OCI-LY7 (cell line): ENCODE results near the gene MFGE8. TPM values are rescaled to one million over a fixed set of nuclear protein-coding genes. Genes with fewer than 3 reads are reported as not detected.

Experiments used
- BruUV-seq: library from RNA; stranded (reverse); fragments of 400-500 nt; replicated peaks from 2 replicates; lab custom pipeline; 2021; lab: Mats Ljungman, UMichigan
- CTCF ChIA-PET: fragments of 300-600 bp; sonication (Branson Sonifier 250); formaldehyde crosslinking; loops from one replicate; lab custom pipeline; 2022; ENCODE audit warnings: antibody characterized with exemption; ENCODE audit not compliant: unreplicated experiment; lab: Charles Lee
- POLR2A ChIA-PET: fragments of 300-600 bp; sonication (Branson Sonifier 250); formaldehyde crosslinking; loops from one replicate; lab custom pipeline; 2022; ENCODE audit warnings: antibody characterized with exemption; lab: Charles Lee
- DNase-seq: peaks from one replicate; pipeline ENCODE4 v3.0.0-alpha.2; 2015; ENCODE audit warnings: low spot score
- H2AFZ ChIP-seq: fragments of 200-600 bp; sonication (generic), shearing (Covaris generic); 2 replicates; pipeline ENCODE4 v1.6.1; 2014; ENCODE audit warnings: mild to moderate bottlenecking, antibody characterized with exemption, low read length, moderate library complexity
- H3K27ac ChIP-seq: fragments of 200-600 bp; sonication (generic); 2 replicates; pipeline ENCODE4 v1.5.1; 2014; ENCODE audit warnings: mixed run types, low read depth, mild to moderate bottlenecking, moderate library complexity, low read length, inconsistent platforms; ENCODE audit not compliant: poor library complexity, severe bottlenecking
- H3K36me3 ChIP-seq: fragments of 200-600 bp; sonication (generic); 2 replicates; pipeline ENCODE4 v1.6.1; 2014; ENCODE audit warnings: mild to moderate bottlenecking, antibody characterized with exemption, low read length, moderate library complexity, mixed read lengths; ENCODE audit not compliant: insufficient read depth
- H3K4me1 ChIP-seq: fragments of 200-600 bp; sonication (generic); 2 replicates; pipeline ENCODE4 v1.5.1; 2014; ENCODE audit warnings: mild to moderate bottlenecking, low read length; ENCODE audit not compliant: insufficient read depth, poor library complexity, severe bottlenecking
- H3K4me2 ChIP-seq: fragments of 200-600 bp; sonication (generic); 2 replicates; pipeline ENCODE4 v1.6.1; 2014; ENCODE audit warnings: mild to moderate bottlenecking, low read length
- H3K4me3 ChIP-seq: fragments of 200-600 bp; sonication (generic); 2 replicates; pipeline ENCODE4 v1.5.1; 2014; ENCODE audit warnings: mild to moderate bottlenecking, low read depth, low read length; ENCODE audit not compliant: poor library complexity, severe bottlenecking
- H3K79me2 ChIP-seq: fragments of 200-600 bp; sonication (generic); 2 replicates; pipeline ENCODE4 v1.6.1; 2016; ENCODE audit warnings: low read depth, mild to moderate bottlenecking, low read length, moderate library complexity, mixed read lengths; ENCODE audit not compliant: insufficient read depth
- H3K9me2 ChIP-seq: fragments of 200-600 bp; sonication (generic); 2 replicates; pipeline ENCODE4 v1.6.1; 2016; ENCODE audit warnings: mild to moderate bottlenecking, low read length, mixed read lengths; ENCODE audit not compliant: insufficient read depth
- H3K9me3 ChIP-seq: fragments of 200-600 bp; sonication (generic); 2 replicates; pipeline ENCODE4 v1.6.1; 2014; ENCODE audit warnings: mild to moderate bottlenecking, mixed run types, low read length, mixed read lengths
- H4K20me1 ChIP-seq: fragments of 200-600 bp; sonication (generic); 2 replicates; pipeline ENCODE4 v1.6.1; 2014; ENCODE audit warnings: mild to moderate bottlenecking, antibody characterized with exemption, low read length, moderate library complexity, mixed read lengths; ENCODE audit not compliant: insufficient read depth
- CTCF ChIP-seq: fragments of 200-600 bp; sonication (generic); conservative IDR thresholded peaks from 2 replicates; pipeline ENCODE4 v1.5.1; 2014; ENCODE audit warnings: mild to moderate bottlenecking, antibody characterized with exemption, low read length, moderate library complexity, mixed read lengths
- EZH2phosphoT487 ChIP-seq: fragments of 200-600 bp; sonication (generic); IDR thresholded peaks from 2 replicates; pipeline ENCODE4 v1.6.1; 2018; ENCODE audit warnings: low read depth, borderline replicate concordance, mild to moderate bottlenecking, mixed run types, antibody characterized with exemption, low read length, moderate library complexity, mixed read lengths
- intact Hi-C: fragments of 100-400 bp; cut with micrococcal nuclease; formaldehyde crosslinking; loops from one replicate; pipeline ENCODE4 v1.10.0; 2022; ENCODE audit not compliant: unreplicated experiment
- total RNA-seq, 2 experiments: library from RNA; depleted of rRNA in 1 of 2; stranded (reverse); fragments of >200 nt in 1 of 2; shearing (Covaris generic) in 1 of 2; gene quantifications; 2 replicates each; pipeline ENCODE4 v1.2.3, GENCODE V29; 2014 to 2022

MFGE8 gene
- total RNA-seq, 2 experiments from 2014 or later = 11.8 to 70.4 TPM

DNA sequence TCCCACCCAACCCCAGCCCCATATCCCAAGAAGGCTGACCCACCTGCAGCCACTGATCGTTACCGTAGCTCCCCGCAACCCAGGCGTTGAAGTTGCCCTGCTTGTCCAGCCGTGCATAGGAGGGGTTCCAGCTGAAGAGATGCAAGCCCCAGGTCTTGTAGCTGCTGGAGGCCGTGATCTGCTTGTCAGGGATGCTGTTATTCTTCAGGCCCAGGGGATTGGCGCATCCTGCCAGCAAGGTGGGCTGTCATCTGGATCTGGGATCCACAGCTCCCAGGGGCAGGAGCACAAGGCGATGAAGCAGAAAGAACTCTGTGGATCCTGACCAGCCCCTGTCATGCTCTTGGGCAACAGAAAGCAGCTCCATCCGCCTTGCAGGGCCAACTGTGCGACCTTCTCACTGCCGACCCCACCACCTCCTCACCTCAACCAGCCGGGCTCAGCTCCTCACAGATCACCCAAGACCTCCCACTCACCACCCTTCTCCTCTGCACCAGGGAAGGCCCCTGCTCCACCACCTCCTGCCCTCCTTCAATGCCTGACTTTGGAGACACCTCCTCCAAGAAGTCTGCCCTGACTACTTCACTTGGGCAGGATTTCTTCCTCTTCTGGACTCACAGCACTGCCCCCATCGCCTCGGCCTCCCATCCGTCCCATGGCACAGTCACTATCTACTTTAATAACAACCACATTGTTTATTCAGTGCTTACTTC is 11.5 kb downstream of the MFGE8 start:
- DNase-seq = no peak
- no peaks in the 10 kb centered on the region for H3K9me2 ChIP-seq
- H3K79me2 ChIP-seq = no peaks in the 10 kb centered on the region
- H3K27ac ChIP-seq = no peak overlapping the region
- BruUV-seq = no TSS peak
- no peak for TF ChIP-seq CTCF
- TF ChIP-seq EZH2phosphoT487 = no peak
- no peaks in the 10 kb centered on the region for H4K20me1 ChIP-seq
- CTCF ChIA-PET = no interaction called here
- POLR2A ChIA-PET = no interaction called here
- intact Hi-C loops = loop anchor here (10.0 kb wide), 1 partner anchor 277 kb away; the partner anchor contains the start of gene AEN
- H3K4me3 ChIP-seq = no peak overlapping the region
- no peaks in the 10 kb centered on the region for H3K9me3 ChIP-seq
- no peak overlapping the region for H2AFZ ChIP-seq
- H3K4me1 ChIP-seq = peaks cover 7% of the 10 kb centered on the region
- H3K36me3 ChIP-seq = no peaks in the 10 kb centered on the region
- H3K4me2 ChIP-seq = no peak overlapping the region

GRCh38 chr15:88900982-88901418 is 12.2 kb downstream of the MFGE8 start:
- DNase-seq = no peak
- CTCF ChIA-PET = no interaction called here
- Histone ChIP-seq H4K20me1 (no peaks in the 10 kb centered on the region), H3K4me3 (no peak overlapping the region), H2AFZ (no peak overlapping the region), H3K4me1 (peaks cover 7% of the 10 kb centered on the region), H3K79me2 (no peaks in the 10 kb centered on the region), H3K27ac (no peak overlapping the region), H3K36me3 (no peaks in the 10 kb centered on the region), H3K9me2 (no peaks in the 10 kb centered on the region), H3K9me3 (no peaks in the 10 kb centered on the region), H3K4me2 (no peak overlapping the region)
- TF ChIP-seq CTCF (no peak), EZH2phosphoT487 (no peak)
- BruUV-seq = no TSS peak
- POLR2A ChIA-PET = no interaction called here
- intact Hi-C loops = loop anchor here (10.0 kb wide), 1 partner anchor 276 kb away; the partner anchor contains the start of gene AEN
